ENCODE results near the gene CIDEB. TPM values are rescaled to one million over a fixed set of nuclear protein-coding genes. Genes with fewer than 3 reads are reported as not detected.
A peak's percentile ranks its signal among the peaks of the same experiment; 100 is the strongest.

Gene CIDEB
- total and polyA plus RNA-seq, 2 of the 13 experiments (the other 11 are each of a cell fraction or from before 2014, with no cell fraction given) = 35.8 to 110 TPM

DNA sequence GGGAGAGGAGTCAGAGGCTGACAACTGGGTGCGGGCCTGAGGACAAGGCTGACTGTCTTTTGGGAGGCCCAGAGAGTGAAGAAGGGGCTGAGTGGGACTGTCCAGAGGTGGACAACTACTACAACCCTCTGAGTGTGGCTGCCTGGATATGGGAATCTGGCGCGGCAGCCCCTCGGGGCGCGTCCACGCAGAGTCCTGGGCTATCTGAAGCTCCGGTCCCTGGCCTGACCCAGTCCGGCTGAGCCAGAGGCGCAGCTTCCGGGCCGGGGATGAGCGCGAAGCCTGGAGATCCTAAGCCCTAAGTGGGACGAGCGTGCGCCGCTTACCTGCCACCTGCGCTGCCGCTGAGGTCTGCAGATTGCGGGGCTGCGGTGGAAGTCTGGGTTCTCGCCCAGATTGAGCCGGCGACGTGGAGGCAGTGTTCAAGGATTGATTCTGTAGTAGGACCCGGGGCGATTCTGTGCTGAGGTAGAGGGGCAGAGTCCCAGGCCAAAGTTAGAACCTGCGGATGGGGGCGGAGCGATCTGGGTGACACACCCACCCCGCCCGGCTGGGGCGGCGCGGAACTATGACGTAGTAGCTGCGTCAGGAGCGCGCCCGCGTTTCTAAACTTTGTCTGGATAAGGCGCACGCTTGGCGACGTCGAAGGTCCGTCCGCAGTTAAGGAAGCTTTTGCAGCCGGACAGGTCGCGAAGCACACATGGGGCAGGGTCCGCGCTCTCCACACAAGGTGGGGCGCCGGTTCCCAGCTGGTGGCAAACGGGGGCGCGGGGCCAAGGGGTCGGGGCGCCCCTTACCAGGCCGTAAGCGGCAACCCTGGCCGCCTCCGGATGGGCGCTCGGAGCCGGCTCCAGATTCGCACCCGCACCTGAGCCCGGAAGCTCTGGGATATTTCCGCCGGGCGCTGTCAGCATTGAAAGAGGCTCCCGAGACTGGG is 8.3 kb downstream of the CIDEB start, which contains the start of the genes DHRS1 and NOP9 (continued):
- TF ChIP-seq DR1 (CRISPR knock-in tag; IDR thresholded peaks at IDR 0.05) = no peak; the same call in 1 of the 2 replicates
- TF ChIP-seq, protein P1, sequence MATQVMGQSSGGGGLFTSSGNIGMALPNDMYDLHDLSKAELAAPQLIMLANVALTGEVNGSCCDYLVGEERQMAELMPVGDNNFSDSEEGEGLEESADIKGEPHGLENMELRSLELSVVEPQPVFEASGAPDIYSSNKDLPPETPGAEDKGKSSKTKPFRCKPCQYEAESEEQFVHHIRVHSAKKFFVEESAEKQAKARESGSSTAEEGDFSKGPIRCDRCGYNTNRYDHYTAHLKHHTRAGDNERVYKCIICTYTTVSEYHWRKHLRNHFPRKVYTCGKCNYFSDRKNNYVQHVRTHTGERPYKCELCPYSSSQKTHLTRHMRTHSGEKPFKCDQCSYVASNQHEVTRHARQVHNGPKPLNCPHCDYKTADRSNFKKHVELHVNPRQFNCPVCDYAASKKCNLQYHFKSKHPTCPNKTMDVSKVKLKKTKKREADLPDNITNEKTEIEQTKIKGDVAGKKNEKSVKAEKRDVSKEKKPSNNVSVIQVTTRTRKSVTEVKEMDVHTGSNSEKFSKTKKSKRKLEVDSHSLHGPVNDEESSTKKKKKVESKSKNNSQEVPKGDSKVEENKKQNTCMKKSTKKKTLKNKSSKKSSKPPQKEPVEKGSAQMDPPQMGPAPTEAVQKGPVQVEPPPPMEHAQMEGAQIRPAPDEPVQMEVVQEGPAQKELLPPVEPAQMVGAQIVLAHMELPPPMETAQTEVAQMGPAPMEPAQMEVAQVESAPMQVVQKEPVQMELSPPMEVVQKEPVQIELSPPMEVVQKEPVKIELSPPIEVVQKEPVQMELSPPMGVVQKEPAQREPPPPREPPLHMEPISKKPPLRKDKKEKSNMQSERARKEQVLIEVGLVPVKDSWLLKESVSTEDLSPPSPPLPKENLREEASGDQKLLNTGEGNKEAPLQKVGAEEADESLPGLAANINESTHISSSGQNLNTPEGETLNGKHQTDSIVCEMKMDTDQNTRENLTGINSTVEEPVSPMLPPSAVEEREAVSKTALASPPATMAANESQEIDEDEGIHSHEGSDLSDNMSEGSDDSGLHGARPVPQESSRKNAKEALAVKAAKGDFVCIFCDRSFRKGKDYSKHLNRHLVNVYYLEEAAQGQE (IDR thresholded peaks at IDR 0.05; ENCODE audit: borderline replicate concordance in 1 of 2, low read depth in 1 of 2, low read length in 2 of 2) = no peak
- peak; percentile 96; the same call in 1 of the 2 replicates for TF ChIP-seq SATB2 (CRISPR knock-in tag; IDR thresholded peaks at IDR 0.05)
- no peak; the same call in none of the 2 replicates for TF ChIP-seq ZNF430 (CRISPR knock-in tag; IDR thresholded peaks at IDR 0.05)
- TF ChIP-seq ETV5 (CRISPR knock-in tag; IDR thresholded peaks at IDR 0.05; ENCODE audit: borderline replicate concordance) = peak; percentile 77; the same call in 1 of the 2 replicates
- TF ChIP-seq ZNF747 (CRISPR knock-in tag; IDR thresholded peaks at IDR 0.05; ENCODE audit: borderline replicate concordance) = peak; percentile 99
- TF ChIP-seq MYC (CRISPR knock-in tag; IDR thresholded peaks at IDR 0.05; ENCODE audit: borderline replicate concordance) = peak; percentile 94
- TF ChIP-seq ZNF619 (CRISPR knock-in tag; IDR thresholded peaks at IDR 0.05) = peak; percentile 96
- peak; percentile 97 for TF ChIP-seq ZNF816 (CRISPR knock-in tag; IDR thresholded peaks at IDR 0.05; ENCODE audit: borderline replicate concordance)
- TF ChIP-seq BCL6 (CRISPR knock-in tag; IDR thresholded peaks at IDR 0.05) = peak; percentile 61
- peak; percentile 98 for TF ChIP-seq ZNF891 (CRISPR knock-in tag; IDR thresholded peaks at IDR 0.05)
- TF ChIP-seq ZNF451 (CRISPR knock-in tag; IDR thresholded peaks at IDR 0.05) = peak; percentile 98
- TF ChIP-seq TP53 (CRISPR knock-in tag; conservative IDR thresholded peaks at IDR 0.05) = no peak; the same call in none of the 2 replicates
- peak; percentile 34 for TF ChIP-seq CHD2 (IDR thresholded peaks at IDR 0.05; ENCODE audit: low read depth, low read length)
- no peak; the same call in 1 of the 2 replicates for TF ChIP-seq MIXL1 (CRISPR knock-in tag; IDR thresholded peaks at IDR 0.05)
- TF ChIP-seq ZNF749 (CRISPR knock-in tag; IDR thresholded peaks at IDR 0.05; ENCODE audit: borderline replicate concordance) = peak; percentile 30; the same call in 1 of the 2 replicates
- TF ChIP-seq ZNF121 (CRISPR knock-in tag; IDR thresholded peaks at IDR 0.05) = 0 out of 2 replicates have a peak, but pooled peaks have one; percentile 24
- peak; percentile 97 for TF ChIP-seq MTA1 (CRISPR knock-in tag; IDR thresholded peaks at IDR 0.05; ENCODE audit: borderline replicate concordance)
- no peak for TF ChIP-seq CC2D1A (CRISPR knock-in tag; IDR thresholded peaks at IDR 0.05)
- TF ChIP-seq TGIF2 (CRISPR knock-in tag; IDR thresholded peaks at IDR 0.05) = peak; percentile 59
- TF ChIP-seq, protein P2, sequence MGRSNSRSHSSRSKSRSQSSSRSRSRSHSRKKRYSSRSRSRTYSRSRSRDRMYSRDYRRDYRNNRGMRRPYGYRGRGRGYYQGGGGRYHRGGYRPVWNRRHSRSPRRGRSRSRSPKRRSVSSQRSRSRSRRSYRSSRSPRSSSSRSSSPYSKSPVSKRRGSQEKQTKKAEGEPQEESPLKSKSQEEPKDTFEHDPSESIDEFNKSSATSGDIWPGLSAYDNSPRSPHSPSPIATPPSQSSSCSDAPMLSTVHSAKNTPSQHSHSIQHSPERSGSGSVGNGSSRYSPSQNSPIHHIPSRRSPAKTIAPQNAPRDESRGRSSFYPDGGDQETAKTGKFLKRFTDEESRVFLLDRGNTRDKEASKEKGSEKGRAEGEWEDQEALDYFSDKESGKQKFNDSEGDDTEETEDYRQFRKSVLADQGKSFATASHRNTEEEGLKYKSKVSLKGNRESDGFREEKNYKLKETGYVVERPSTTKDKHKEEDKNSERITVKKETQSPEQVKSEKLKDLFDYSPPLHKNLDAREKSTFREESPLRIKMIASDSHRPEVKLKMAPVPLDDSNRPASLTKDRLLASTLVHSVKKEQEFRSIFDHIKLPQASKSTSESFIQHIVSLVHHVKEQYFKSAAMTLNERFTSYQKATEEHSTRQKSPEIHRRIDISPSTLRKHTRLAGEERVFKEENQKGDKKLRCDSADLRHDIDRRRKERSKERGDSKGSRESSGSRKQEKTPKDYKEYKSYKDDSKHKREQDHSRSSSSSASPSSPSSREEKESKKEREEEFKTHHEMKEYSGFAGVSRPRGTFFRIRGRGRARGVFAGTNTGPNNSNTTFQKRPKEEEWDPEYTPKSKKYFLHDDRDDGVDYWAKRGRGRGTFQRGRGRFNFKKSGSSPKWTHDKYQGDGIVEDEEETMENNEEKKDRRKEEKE (IDR thresholded peaks at IDR 0.05) = no peak
- TF ChIP-seq, protein P3, sequence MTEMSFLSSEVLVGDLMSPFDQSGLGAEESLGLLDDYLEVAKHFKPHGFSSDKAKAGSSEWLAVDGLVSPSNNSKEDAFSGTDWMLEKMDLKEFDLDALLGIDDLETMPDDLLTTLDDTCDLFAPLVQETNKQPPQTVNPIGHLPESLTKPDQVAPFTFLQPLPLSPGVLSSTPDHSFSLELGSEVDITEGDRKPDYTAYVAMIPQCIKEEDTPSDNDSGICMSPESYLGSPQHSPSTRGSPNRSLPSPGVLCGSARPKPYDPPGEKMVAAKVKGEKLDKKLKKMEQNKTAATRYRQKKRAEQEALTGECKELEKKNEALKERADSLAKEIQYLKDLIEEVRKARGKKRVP (CRISPR knock-in tag; IDR thresholded peaks at IDR 0.05) = no peak
- TF ChIP-seq ZNF792 (CRISPR knock-in tag; IDR thresholded peaks at IDR 0.05) = no peak

All from HepG2 (cell line).